ENCODE results near the gene HBE1. TPM values are rescaled to one million over a fixed set of nuclear protein-coding genes. Genes with fewer than 3 reads are reported as not detected.

HBE1 gene
- total RNA-seq, 1 experiment from 2014 or later = not detected

DNA sequence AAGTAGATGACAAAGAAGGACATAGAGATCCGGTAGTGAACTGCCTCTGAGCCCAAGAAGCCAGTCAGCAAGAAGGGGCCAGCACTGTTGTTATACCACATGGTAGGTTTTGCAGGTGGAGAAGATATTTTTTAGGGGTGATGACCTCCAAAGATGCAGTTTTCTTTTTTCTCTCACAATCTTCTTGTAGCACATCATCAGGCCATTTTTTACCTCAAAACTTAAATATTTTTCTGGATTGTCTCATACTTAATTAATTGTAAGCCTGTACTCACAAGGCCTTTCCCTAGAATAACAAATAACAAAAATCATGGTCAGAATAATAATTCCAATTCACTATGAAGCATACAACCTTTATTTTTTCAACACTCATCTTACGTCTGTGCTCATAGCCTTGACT lies 32.1 kb upstream of the HBE1 start, which contains the start of gene OR51B4:
Gene OR51B4, minus strand, starts transcription at position 101 of the 400 bp plus-strand sequence. Its CDS starts 0 bp downstream, at position 101.
- Histone ChIP-seq H4K20me1 (ENCODE audit: control insufficient read depth, insufficient read depth, insufficient read length) (no peaks in the 10 kb centered on the region), H2AFZ (ENCODE audit: low read length) (no peak within 1 kb of the TSS), H3K14ac (ENCODE audit: insufficient read depth, low read length) (no peak within 1 kb of the TSS), H2BK12ac (ENCODE audit: insufficient read length, low read depth, low read length) (no peak within 1 kb of the TSS), H3K27me3 (ENCODE audit: insufficient read depth, low read length) (no peaks in the 10 kb centered on the region), H3K9ac (ENCODE audit: extremely low read depth, insufficient read length, low read length) (no peak within 1 kb of the TSS), H4K5ac (ENCODE audit: insufficient read length, low read depth, low read length) (no peak within 1 kb of the TSS), H4K8ac (replicated peaks; ENCODE audit: insufficient read length, low read depth, low read length) (no peak within 1 kb of the TSS), H3K4me1 (ENCODE audit: insufficient read depth, low read length) (no peaks in the 10 kb centered on the region), H2AK5ac (ENCODE audit: insufficient read length, low read length) (no peak within 1 kb of the TSS), H4K91ac (ENCODE audit: insufficient read length, low read depth, low read length) (no peak within 1 kb of the TSS), H3K27ac (ENCODE audit: insufficient read length, low read depth, low read length) (no peak within 1 kb of the TSS), H3K23ac (ENCODE audit: insufficient read length, low read depth, low read length) (no peak within 1 kb of the TSS), H3T11ph (ENCODE audit: low read length) (no peak within 1 kb of the TSS), H3K23me2 (ENCODE audit: insufficient read length, low read depth, low read length, poor library complexity, severe bottlenecking) (no peaks in the 10 kb centered on the region), H3K18ac (ENCODE audit: insufficient read length, low read depth, low read length) (no peak within 1 kb of the TSS), H3K4me2 (ENCODE audit: insufficient read depth, insufficient read length, low read length) (no peak within 1 kb of the TSS), H3K79me1 (ENCODE audit: insufficient read depth, low read depth, low read length, poor library complexity, severe bottlenecking) (no peaks in the 10 kb centered on the region), H3K9me3 (ENCODE audit: control insufficient read depth, low read depth, low read length) (no peaks in the 10 kb centered on the region), H2BK5ac (ENCODE audit: insufficient read length, low read length) (no peak within 1 kb of the TSS), H3K4ac (ENCODE audit: low read depth, low read length) (no peak within 1 kb of the TSS), H2BK15ac (ENCODE audit: low read depth, low read length) (no peak within 1 kb of the TSS), H3K56ac (ENCODE audit: insufficient read length, low read depth, low read length) (no peak within 1 kb of the TSS), H2BK120ac (ENCODE audit: low read depth, low read length, poor library complexity, severe bottlenecking) (no peak within 1 kb of the TSS), H2BK20ac (ENCODE audit: low read depth, low read length, poor library complexity, severe bottlenecking) (no peak within 1 kb of the TSS), H3K79me2 (ENCODE audit: insufficient read depth, low read length) (no peaks in the 10 kb centered on the region)
- Mint-ChIP-seq H3K36me3 (ENCODE audit: insufficient read depth in 1 of 3, low read depth in 3 of 3) (no peaks in the 10 kb centered on the region), H3K4me3 (no peak within 1 kb of the TSS), H3K27ac (no peak within 1 kb of the TSS; a peak in 1 of 7 replicates), H3K4me1 (no peaks in the 10 kb centered on the region), H3K27me3 (ENCODE audit: low read depth) (no peaks in the 10 kb centered on the region), H3K9me3 (no peaks in the 10 kb centered on the region)
- DNase-seq = no peak
- TF ChIP-seq CTCF (conservative IDR thresholded peaks at IDR 0.05) = no peak
- no CpG with 5 or more reads among the region's 2 CpGs for WGBS (ENCODE audit: extremely low coverage, insufficient read length, low lambda C conversion rate)

Data from H9 (cell line).